HG03571 (cell line): Measurements from ENCODE around the gene ITPR2.

Source experiments
- ATAC-seq: cut with Tn5 transposase; IDR thresholded peaks from one replicate; pipeline ENCODE4 v1.9.1; 2021; ENCODE audit not compliant: unreplicated experiment

ITPR2 gene

DNA sequence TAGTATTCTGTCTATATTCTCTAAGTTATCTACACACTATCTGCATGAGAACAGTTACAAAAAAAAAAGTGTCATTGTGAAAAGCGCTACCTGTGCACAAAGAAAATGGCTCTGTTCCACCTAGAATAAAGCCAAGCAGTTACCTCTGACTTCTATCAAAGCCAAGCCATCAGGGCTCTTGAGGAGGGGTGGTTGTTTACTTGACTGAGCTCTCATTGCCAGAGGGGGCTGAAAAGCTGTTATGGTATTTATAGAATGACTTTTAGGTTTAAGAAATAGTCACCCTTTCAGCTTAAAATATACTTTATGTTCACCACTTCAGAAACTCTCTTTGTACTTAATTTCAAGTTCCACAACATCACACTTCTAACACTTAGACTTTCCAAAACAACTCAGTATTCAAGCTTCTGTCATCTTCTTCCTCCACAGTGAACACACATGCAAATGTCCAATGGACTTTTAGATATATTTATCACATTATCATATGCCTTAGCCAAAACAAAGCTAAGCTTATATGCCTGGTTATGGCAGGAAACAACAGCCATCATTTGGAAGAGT, 7.5 kb downstream of the ITPR2 start:
- ATAC-seq = no peak

DNA sequence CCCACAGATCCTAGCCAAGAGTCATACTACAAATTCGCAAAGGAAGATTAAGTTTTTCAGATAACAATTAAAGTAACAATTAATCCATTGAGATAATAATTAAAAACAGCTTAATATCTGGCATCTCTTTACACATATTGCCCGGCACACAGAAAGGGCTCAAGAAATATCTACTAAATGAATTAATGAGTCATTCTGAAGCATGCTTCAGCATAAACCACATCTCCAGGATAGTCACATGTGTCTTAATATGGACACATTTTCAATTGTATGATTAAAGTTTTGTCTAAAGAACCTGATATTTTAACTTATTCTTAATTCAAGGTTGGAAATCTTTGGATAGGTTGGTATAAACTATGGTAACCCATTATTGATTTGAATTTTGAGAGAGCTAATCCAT, 9.6 kb downstream of the ITPR2 start:
- ATAC-seq = no peak

DNA sequence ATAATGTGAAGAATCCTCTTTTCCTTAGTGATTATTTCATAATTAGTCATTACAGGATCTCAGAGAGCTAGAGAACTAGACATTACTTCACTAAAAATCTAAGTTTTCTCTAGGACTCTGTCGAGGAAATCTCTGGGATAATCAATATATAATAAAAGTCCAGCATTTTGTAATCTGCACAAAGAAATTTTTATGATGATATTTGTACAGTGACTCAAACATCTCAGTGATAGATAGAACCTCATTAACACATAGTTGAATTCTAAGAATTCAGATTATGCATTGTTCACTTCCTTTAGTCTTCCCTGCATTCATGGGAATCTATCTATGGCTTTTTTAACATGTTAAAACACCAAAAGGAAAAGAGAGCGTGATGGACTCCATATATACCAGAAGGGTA, 11.0 kb downstream of the ITPR2 start:
- ATAC-seq = no peak

DNA sequence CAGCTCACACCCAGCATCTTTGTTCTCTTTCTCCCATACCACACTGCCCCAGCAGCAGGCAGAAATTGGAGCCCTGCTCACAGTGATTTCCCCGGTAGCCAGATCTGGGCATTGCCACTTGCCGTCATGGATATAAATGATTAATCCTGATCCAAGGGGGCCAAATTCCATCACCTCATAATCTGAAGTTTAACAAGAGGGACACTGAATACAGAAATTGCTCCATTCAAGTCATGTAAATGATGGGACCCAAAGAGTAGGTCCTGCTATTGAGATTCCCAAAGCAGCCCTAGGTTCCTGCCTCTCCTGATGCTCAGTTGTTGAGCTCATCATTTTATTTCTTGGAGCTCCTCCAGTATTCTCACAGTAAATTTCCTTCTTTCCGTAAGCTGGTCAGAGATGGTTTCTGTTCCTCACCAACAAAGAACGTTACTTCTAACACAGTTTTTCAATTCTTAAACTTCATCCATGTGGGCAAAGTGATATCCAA, 11.7 kb downstream of the ITPR2 start:
- ATAC-seq = no peak

DNA sequence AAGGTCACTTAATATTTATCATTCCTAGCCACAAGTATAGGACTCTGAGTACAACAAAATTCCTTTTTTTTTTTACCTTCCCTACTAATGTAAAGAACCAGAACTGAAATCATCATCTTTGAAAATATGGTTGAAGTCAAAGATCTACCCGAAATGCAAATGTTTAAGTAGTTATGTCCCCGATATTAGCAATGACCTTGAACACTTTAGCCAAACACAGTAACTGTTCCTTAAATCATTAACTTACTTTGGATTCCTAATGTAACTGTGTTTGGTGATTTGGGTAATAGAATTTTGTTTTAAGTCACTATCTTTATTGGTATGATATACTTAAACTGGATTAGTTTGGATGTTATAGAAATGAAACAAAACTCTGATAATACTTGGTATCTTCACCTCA, 14.4 kb downstream of the ITPR2 start:
- no peak for ATAC-seq

DNA sequence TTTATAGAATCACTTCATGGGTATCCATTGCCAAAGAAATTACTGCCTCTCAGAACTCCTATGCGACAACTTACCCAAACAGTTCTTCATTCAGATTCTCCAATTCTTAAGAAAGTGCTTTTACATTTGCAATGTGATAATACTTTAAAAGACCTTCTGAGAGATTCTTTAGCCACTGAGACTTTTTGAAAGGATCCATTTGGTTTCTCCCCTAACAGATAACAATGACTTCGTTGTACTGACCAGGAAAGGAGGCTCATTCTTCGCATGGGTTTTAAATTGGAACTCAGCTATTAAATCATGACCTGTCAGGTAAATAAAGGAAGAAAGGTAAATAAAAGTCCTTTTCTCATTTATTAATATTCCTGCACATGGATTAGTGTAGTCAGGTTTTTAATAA, 14.8 kb downstream of the ITPR2 start:
- no peak for ATAC-seq

DNA sequence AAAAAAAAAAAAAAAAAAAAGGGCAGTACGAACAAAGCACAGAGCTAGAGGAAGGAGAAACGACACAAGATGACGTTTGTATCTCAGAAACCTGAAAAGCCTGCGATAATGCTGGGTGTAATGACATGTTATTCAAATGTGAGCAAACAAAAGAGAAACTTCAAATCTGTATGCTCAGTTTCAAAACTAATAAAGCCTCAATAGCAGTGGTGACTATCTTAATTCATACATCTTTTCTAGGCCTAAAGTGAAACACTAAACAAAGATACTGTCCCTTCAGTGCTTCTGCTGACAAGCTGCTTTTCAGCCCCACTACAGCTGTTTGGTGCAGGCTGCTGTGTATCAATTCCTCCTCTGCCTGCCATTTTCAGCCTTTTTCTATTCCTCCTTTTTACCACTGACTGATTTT, 15.8 kb downstream of the ITPR2 start:
- ATAC-seq = peak; percentile 73

DNA sequence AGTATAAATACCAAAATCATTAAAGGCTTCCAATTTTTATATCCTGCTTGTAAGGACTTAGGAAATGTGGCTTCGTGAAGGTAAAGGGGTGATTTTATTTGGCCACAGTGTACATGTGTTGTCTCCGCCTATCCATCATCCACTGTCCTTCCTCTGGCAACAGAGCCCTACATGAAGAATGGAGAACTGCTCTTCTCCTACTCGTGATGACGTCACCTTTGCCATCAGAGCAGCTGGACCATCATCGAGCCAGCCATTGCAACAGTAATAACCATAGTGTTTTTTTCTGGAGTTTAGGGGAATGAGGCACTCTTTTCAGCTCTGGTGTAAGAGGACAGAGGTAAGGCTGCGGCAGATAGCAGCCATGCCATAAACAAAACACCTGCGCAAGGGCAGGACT, 19.2 kb downstream of the ITPR2 start:
- no peak for ATAC-seq

DNA sequence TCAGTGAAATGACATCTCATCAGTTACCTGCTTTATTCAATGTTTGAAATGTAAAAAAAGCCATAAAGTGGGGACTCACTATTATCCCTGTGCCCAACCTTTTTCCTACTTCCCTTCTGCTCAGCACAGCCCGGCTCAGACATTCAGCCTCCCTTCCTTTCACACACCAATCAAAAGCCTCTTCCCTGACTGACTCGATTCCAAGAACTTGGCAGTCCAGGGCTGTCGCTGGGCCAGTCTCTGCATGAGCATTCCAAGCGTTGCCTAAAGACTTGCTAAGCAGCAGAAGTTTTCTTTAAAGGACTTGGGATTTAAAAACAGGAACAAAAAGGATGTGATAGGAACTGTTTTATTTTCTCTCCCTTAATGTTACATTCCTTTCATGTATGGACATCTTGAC, 22.7 kb downstream of the ITPR2 start:
- no peak for ATAC-seq

DNA sequence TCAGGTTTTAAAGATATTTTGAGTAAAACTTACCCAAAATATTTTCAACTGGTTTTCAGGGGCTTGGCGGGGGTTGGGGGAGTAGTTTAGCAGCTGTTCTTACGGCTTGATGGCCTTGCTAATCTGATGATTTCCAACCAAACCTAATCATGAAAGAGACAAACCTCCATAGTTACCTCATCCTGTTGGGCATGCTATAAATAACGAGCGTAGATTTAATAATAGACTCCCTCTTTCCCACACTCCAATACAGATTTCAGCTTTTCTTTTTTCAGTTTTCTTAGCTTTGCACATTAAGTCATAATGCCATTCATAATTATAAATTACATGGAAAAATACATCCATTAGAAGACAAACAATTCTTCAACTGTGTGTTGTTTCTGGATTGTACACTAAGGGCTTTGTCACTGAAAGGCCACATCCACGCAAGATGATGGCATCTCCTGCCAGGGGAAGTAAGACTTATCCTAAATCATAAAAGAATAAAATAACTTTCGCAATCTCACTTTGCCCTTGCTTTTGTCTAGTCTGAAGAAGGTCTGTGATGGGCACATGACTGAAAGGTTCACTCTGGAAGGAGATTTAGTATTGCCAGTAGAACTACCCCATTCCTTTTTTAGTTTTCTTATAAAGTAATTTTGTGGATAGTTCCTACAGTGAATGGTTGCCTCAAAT, 23.2 kb downstream of the ITPR2 start:
- no peak for ATAC-seq

DNA sequence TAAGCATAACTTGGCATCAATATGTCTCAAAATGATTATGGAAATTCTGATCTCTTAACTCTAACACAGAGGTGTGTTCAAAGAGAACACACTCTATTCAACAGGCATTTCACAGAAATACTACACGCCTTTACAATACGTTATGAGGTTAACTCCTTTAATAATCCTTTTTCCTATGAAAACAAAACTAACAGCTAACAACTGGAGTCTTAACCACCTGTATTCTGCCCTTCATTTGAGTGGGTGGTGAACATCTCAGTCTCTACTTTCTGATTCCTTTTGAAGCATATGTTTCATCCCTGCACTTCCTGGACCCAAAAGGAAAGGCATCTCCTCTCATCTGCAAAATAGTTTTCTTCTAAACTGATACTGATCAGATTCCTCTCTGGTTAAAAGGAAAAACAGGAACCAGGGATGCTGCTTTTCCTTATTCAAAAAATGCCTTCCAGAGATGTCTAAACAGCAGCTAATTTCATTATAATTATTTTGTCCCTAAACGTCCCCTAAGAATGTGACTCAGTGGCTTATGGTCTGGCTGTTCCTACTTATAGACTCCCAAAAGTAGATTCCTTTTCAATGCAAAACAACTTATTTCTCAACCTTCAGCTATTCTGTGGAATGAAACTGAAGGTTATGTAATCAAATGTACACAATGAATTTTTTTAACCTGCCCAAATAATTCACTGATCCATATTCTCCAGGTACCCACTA, 24.1 kb downstream of the ITPR2 start:
- ATAC-seq = no peak

DNA sequence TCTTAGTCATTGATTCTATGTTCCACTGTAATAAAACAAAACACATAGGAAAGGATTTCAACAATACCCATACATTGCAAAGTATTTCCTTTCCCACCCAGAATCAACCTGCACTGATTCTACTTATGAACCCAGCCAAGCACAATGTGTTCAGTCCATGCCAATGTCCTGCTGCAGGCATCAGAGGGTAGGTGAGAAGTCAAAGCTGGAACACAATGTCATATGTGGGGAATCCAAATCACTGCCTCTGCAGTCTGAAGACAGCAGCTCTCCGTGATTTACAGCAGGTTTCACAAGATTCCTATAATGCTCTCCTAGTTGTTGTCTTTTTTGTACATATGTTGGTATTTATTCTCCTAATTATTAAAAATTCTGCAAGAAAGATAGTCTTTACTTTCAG, 25.7 kb downstream of the ITPR2 start:
- ATAC-seq = no peak

DNA sequence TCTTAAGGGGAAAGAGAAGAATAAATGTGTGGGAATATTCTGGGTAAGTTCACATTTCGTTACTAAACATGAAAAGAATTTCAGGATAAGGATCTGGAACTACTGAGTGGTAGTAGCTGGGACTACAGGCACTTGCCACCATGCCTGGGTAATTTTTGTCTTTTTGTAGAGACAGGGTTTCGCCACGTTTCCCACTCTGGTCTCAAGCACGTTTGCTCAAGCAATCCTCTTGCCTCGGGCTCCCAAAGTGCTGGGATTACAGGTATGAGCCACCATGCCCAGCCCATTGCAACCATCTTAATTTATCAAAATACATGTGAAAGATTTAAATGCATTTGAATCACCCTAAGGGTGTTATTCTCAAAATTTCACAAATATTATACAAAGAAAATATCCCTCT, 26.4 kb downstream of the ITPR2 start:
- no peak for ATAC-seq

DNA sequence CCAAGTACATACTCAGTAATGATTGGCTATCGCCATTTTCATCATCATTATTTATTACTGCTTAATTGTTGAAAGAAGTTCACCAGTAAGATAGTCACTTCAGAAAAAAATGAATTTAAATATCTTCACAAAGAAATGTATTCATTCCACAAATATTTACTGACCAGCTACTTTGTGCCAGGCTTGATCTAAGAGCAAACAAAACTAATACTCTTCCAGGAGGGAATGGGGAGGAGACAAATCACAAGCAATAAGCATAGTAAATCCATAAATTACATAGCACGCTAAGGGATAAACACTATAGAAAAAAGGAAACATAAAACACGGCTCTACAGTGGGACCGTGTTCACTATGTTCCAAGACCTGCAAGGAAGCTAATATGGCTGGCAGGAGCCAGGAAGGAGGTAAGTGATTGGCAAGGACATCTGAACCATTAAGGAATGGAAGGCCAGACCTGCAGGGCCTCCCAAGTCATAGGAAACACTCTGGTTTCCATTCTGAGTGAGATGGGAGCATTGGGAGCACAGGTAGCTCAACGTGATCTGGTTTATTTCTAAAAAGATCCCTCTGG, 27.5 kb downstream of the ITPR2 start:
- ATAC-seq = no peak

DNA sequence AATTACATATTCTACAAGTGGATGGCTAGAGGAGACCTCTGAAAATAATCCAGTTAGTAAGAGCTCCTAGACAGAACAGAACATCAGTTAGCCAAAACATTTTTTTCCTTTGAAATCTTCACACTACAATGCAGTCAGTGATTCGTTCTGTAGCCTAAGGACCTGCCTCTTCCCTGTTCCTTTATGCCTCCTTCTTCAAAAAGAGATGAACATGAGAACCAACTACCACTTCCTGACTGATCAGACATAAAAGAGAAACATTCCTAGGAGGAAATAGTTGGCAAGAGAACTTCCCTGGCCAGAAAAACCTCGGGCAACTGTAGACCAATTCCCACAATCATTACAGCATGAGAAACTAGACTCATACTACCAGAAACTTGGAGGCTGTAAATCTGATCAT, 29.4 kb downstream of the ITPR2 start:
- no peak for ATAC-seq

DNA sequence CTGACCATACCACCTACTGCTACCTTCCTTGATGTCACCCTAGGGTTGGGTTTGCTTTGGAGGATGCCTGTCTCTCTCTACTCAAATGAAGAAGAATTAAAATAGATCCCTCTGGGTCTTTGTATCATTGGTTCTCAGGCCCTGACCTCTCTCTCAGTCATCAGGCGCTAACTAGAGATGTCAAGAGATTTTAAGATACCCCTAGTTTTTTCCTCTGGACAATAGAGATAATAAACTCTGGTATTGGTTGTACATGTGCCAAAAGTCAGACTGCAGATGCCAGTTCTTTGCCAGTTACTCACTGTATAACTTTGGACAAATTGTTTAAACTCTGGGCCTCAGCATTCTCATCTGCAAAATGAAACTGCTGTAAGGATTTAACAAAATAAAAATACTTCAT, 31.5 kb downstream of the ITPR2 start:
- ATAC-seq = no peak

DNA sequence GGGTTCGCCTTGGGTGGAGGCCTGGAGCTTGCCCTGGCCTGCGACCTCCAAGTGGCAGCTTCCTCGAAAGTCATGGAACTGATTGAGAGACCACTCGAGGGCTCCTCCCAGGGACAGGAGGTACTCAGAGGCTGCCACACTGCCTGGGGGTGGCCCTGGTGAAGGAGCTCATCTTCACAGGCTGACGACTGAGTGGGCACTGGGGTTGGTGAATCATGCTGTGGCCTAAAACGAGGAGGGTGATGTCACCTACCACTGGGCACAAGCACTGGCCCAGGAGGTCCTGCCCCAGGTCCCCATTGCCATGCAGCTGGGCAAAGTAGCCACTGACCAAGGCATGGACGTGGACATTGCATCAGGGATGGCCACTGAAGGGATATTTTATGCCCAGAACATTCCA, 32.1 kb downstream of the ITPR2 start:
- ATAC-seq = no peak

DNA sequence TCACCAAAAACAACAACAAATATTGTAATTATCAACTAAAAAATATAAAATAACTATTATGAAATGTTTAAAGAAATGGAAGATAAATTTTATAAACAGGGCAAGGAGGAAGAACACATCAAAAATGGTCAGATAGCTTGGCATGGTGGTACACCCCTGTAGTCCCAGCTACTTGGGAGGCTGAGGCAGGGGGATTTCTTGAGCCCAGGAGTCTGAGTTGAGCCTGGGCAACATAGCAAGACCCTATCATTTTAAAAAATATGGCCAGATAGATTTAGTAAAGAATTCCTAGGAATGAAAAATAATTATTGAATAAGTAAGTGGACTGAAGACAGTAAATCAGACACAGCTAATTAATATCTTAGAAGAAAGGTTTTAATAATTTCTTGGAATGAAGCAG, 32.6 kb downstream of the ITPR2 start:
- ATAC-seq = no peak

DNA sequence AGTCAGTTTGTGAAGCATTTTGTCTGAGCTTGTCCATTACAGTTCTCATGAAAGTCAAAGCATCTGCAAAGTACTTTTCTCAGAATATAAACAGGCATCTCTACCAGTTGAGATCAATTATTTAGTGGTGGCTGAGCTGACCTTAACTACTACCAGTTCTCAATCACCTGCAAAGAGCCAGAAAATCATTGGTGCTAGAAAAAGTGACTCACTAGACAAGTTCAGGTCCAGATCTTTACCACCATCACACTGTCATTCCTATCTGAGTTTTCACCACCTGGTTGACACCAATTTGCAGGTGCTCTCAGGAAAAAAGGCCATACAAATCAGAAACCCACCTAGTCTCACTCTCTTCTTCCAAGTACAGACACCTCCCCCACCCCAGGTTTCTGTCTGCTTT, 33.3 kb downstream of the ITPR2 start:
- no peak for ATAC-seq

DNA sequence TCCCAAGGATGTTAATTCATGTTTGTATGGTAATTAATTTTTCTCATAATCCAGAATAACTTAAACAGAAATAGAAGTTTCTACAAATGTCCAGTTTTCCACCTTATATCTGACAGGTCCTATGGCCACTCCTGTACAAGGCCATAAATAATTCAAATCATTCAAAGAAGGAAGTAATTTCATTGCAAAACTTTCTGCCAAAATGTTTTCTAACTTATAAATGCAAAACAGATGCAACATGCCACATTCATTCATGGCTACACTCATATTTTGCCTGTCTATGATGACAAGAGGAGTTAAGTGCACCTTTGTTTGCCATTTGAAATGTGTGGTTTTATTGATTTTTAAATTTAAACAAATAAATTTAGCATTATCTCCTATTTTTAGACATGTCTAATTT, 34.4 kb downstream of the ITPR2 start:
- ATAC-seq = no peak

DNA sequence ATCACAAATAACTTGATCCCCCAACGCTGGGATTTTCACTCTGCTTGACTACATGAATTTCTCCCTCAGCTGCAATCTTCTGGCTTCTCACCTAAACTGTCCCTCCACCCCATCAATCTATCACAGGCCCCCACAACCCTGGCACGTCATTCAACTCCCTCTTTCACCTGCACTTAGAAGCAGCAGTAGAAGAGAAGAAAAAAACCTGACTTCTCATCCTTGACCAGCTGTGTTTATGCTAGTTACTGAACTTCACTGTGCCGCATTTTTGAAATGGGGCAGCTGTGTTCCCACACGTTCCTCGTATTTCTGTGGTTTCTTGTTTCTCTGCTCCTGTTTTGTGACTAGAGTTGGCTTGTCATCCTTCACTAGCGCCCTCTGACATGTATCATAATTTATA, 35.0 kb downstream of the ITPR2 start:
- no peak for ATAC-seq

DNA sequence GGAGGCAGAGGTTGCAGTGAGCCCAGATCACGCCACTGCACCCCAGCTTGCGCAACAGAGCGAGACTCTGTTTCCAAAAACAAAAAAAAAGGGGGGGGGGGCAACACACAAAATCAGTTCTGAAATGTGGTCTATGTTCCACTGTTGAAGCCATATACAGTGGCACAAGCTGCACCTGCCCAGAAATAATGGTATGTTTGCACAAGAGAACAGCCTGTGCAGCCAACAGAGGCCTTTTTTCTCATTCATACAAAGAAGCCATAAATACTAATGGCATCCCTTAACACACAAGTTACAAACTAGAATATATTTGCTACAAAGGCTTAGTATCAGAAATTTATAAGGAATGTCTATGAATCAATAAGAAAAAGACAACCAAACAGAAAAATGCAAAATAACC, 37.1 kb downstream of the ITPR2 start:
- ATAC-seq = no peak
